Activated T-cell treated with anti-CD3 and anti-CD28 coated beads, Interleukin-2, amount 50 U/mL, for 1 hour (primary cell): ENCODE data around the gene SSB.
A peak's percentile ranks its signal among the peaks of the same experiment; 100 is the strongest.
"Not testable (repeated sequence)": the region's sequence is repeated elsewhere in the genome, so short reads cannot be mapped to it uniquely, and the experiment has no call there.

Experiments
- DNase-seq: peaks from one replicate; pipeline ENCODE4 v3.0.0-alpha.2; 2020

SSB gene

DNA sequence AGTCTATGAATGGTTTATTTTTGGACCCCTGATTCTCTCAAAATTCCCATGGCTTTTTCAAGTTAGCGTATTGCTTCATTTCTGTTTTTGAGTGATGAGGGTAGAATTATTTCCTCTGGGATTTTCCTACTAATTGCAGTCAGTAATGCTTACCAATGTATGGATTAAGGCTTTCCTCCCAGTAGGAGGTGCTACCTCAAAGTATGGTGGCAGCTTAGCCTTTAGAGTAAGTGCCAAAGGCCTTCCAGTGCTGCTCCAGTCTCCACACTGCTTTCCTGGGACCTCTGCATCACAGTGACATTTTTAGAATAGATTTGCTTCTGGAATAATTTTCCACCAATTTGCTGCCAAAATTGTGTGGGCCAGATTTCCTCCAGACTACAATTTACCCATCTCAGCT, 16.2 kb upstream of the SSB start:
- DNase-seq, result no peak

DNA sequence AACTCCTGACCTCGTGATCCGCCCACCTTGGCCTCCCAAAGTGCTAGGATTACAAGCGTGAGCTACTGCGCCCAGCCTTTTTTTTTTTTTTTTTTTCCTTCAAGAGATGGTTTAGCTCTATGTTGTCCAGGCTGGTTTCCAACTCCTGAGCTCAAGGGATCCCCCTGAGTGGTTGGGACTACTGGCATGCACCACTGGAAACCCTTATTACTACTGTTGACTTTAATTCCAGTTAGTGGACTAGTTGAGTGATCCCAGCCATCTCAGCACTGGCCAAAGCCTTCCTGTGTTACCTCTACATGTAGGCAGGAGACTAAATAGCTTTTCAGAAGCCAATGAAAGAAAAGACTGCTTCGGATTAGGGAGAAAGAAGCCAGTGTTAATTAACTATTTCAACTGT, 8.1 kb upstream of the SSB start:
- DNase-seq, result no peak

DNA sequence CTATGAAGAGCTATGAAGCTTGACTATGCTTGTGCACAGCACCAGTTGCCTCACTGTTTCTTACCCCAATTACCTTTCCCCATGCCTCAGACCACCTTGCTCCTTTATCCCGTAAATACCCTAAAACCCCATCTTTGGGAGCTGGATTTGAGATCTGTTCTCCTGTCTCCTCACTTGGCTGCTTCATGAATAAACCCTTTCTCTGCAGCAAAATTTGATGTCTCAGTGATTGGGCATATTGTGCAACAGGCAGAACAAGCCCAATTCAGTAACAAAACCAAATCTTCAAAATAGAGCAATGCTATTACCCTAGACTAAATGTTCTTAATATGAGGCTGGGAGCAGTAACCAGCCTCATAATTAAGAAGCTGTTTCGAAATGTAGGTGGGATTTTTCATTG, 3.5 kb upstream of the SSB start:
- no peak for DNase-seq

DNA sequence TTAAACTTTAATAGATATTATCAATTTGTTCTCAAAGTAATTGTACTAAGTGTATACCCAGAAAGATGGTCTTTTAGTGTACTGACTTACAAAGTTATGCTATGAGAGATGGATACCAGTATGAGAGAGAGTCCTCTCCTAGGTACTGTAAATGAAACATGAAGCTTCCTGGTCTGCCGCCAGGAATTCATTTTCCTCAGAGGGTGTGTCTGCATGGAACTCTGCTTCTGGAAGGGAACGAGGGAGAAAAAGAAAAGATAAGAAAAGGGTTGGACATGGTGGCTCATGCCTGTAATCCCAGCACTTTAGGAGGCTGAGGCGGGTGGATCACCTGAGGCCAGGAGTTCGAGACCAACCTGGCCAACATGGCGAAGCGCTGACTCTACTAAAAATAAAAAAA, 2.2 kb upstream of the SSB start:
- DNase-seq, result no peak

DNA sequence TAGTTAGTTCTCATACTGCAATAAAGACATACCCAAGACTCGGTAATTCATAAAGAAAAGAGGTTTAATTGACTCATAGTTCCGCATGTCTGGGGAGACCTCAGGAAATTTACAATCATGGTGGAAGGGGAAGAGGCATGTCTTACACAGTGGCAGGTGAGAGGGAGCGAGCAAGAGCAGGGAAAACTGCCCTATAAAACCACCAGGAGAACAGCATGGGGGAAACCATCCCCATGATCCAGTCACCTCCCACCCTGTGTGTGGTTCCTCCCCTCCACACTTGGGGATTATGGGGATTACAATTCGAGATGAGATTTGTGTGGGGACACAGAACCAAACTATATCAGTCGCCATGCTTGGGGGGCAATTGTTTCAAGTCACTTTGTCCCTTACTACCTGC, 1.1 kb upstream of the SSB start:
- DNase-seq, result no peak

DNA sequence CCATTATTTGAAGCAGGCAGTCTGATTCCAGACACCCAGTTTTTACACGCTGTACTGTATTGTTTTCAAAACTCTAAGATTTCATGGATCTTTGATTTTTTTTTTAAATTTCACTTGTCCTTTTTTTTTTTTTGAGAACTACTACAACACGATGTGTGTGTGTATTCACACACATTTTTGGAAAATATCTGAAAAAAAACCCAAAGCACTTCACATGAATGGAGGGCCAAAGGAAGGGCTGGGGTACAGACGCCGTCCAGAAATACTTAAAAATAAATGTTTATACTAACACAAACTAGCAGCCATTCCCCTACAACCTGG, 314 bp upstream of the SSB start:
- no peak for DNase-seq

DNA sequence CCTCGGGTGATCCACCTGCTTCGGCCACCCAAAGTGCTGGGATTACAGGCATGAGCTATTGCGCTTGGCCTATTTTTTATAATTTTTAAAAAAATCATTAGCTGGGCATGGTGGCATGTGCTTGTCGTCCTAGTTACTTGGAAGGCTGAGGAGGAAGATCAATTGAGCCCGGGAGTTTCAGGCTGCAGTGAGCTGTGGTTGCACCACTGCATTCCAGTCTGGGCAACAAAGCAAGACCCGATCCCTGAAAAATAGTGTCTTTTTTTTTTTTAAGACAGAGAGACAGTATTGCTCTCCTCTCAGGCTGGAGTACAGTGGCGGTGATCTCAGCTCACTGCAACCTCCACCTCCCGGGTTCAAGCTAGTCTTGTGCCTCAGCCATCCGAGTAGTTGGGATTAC, 4.8 kb downstream of the SSB start:
- DNase-seq, result no peak

DNA sequence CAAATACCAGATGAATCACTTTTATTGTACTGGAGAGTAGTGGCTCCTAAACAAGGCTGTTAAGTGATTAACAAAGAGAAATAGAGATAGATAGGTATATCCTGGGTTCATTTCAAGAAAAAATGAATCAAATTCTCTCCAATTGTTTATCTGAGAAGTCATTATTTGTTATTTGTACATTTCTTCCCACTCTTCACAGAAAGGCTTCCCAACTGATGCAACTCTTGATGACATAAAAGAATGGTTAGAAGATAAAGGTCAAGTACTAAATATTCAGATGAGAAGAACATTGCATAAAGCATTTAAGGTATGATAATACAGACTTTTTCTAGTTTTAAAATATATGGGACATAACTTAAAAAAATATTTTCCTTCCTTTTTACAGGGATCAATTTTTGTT, 7.9 kb downstream of the SSB start:
- DNase-seq, result no peak

DNA sequence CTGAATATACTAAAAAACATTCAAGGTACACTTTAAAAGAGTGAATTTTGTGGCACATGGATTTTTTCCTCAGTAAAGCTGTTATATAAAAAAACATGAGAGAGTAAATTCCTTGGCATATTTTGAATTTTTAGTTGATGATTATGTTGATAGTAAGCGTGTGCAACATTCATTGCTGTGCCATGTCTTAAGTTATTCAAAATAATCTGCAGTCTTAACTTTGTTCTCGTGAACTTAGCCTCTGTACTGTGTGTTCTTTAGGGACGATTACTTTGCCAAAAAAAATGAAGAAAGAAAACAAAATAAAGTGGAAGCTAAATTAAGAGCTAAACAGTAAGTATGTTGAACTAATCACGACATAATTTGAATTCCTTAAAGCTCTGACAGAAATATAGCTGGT, 9.6 kb downstream of the SSB start:
- DNase-seq, result no peak

DNA sequence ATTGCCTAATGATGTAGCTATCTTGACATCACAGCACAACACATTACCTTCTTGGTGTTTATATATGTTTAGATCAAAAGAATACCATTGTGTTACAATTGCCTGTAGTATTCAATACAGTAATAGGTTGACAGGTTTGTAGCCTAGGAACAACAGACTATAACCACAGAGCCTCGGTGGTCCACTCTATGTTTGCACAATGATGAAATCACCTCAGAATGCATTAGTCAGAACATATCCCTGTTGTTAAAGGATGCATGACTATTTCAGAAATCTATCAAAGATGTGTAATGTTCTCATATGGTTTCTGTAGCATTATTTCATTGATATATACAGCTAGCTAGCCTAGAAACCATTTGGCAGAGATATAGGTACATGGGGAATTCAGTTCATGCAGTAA, 17.2 kb downstream of the SSB start:
- DNase-seq, result no peak

DNA sequence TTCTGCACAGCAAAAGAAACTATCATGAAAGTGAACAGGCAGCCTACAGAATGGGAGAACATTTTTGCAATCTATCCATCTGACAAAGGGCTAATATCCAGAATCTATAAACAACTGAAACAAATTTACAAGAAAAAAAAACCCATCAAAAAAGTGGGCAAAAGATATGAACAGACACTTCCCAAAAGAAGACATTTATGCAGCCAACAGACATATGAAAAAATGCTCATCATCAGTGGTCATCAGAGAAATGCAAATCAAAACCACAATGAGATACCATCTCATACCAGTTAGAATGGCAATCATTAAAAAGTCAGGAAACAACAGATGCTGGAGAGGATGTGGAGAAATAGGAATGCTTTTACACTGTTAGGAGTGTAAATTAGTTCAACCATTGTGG, 18.3 kb downstream of the SSB start:
- not testable (repeated sequence) for DNase-seq

DNA sequence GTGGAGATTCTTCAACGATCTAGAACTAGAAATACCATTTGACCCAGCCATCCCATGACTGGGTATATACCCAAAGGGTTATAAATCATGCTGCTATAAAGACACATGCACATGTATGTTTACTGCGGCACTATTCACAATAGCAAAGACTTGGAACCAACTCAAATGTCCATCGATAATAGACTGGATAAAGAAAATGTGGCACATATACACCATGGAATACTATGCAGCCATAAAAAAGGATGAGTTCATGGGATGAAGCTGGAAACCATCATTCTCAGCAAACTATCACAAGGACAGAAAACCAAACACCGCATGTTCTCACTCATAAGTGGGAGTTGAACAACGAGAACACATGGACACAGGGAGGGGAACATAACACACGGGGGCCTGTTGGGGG, 18.7 kb downstream of the SSB start:
- not testable (repeated sequence) for DNase-seq

DNA sequence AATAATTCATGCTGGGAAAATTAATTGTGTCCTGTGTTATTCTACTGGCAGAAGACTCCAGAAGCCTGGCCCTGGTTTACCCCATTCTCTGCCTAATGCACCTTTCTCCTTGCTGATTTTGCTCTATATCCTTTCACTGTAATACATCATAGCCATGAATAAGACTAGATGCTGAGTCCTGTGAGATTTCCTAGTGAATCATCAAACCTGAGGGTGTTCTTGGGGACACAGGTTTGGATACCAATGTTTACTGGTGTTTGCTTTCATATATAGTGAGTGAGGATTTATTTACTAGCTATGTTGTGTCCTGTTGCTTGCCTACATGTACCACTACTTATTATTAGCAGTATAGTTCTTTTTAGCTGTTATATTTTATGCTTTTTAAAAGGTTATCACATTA, 19.6 kb downstream of the SSB start:
- no peak for DNase-seq

DNA sequence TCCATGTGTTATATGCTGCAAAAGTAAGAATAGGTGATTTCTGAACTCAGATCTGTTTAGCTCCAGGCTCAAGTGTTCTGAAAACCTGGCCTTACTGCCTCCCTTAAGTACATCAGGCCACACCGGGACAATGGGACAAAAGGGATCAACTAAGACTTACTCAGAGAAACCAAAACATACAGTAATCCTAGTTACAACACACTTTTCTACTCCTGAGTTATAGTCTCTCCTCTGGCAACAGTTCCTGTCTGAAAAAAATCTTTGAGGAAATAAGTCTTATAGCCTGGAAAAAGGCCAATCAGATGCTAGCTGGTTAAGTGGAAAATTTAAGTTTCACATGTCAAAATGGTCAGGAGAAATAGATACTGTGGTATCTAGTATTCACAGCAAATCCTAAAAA, 20.4 kb downstream of the SSB start:
- DNase-seq, result no peak

DNA sequence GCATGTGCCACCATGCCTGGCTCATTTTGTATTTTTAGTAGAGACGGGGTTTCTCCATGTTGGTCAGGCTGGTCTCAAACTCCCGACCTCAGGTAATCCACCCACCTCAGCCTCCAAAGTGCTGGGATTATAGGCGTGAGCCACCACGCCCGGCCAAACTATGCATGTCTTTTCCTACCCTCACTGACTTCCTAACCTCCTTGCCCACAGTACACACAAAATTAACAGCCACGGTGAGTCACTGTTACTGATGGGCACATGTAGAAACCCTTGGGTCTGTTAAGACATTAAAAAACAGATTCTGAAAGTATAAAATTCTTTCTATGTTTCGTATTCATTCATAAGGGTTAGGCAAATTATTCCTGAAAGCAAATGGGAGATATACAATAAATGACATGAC, 21.4 kb downstream of the SSB start:
- DNase-seq, result not testable (repeated sequence)

DNA sequence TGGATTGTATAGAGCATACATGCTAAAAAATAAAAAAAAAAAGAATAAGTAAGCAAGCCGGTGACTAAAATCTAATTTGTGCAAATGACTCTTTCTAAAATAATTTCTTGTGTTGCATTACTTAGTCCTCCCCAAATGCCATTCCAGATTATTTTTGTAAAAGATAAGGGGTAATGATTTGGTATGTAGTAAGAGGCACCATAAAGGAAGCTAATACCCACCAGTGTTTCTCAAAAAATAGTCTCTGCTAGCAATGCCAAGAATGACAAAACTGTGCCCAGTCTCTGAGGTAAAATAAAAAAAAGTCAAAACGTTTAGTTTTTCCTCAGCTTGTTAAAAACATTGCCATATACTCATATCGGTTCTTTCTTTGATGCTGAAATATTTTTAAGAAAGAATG, 23.4 kb downstream of the SSB start:
- no peak for DNase-seq

DNA sequence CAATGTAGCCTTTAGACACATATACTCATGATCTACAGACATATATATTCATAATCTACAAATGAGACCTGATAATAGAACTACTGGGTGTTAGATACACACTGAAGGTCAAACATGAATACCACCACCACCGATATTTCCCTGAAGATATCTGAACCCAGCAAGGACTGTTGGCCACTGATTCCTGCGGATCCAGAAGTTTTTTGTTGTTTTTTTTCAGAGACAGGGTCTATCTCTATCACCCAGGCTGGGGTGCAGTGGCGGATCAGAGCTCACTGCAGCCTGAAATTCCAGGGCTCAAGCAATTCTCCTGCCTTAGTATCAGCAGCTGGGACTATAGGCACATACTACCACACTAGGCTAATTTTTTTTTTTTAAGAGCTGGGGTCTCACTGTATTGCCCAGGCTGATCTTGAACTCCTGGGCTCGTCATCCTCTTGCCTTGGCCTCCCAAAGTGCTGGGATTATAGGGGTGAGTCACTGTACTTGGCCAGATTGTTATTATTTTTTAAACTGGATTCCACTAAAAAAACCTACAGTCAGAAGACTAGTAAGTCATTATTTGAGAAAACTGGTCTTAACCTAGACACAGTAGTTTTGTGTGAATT, 24.2 kb downstream of the SSB start:
- DNase-seq, result no peak

DNA sequence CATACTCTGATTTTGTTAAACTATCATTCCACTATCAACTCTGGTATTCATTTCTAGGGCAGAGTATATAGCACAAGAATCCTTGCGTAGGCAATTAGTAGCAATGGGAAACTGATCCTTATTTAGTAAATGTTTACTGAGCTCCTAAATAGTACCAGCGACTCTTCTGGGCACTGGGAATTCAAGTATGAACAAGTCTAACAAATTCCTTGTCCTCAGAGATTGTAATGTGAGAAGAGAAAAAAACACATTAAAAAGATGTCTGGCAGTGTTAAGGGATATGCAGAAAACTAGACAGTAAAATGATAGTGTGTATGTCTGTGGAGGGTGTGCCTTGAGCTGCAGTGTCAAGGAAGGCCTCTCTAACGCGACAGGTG, 25.3 kb downstream of the SSB start:
- no peak for DNase-seq

DNA sequence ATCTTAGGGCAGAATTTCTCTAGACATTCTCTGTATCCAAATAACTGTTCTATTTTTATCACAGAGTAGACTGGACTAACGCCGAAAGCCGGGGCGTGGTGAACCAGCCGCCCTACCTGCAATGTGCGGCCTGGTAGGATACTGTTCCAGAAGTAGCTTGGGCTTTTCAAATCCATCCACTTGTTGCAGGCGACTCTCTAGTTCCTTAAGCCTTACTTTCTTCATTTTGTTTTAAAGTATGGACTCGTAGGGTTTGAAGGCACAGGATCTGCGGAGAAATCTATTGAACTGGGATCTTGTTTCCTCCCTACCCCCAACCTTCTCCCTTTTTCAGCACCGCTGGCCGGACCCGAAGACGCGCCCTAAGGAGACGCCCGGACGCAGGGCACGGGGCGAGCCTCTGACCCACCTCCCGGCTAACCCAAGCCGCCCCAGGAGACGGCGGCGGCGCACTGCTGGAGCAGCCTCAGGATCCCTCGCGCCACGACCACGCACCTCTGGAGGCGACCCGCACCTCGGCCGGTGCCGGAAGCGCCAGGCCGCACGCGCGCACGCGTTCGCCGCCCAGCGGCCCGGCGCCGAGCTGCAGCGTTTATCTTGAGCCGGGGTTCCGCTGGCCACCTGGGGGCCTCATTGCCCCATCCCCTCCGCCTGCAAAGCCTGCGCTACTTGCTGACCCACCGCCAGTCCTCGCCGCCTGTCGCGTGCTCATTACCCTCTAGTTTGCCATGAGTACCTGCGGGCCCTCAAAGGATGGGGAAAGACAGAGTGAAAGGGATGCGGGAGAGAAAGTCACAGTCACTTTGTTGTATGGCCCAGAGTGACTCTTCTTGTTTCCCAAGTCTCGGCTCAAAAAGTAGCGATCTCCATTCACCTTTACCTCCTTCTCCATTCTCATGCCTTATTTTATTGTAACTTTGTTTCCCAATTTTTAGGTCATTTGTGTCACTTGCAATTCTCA, 26.0 kb downstream of the SSB start, which contains the start of gene METTL5:
METTL5 (minus strand) TSS at position 533 of the 961 bp plus-strand sequence; CDS start at position 225, 308 bp downstream.
- DNase-seq, result peak; percentile 83

DNA sequence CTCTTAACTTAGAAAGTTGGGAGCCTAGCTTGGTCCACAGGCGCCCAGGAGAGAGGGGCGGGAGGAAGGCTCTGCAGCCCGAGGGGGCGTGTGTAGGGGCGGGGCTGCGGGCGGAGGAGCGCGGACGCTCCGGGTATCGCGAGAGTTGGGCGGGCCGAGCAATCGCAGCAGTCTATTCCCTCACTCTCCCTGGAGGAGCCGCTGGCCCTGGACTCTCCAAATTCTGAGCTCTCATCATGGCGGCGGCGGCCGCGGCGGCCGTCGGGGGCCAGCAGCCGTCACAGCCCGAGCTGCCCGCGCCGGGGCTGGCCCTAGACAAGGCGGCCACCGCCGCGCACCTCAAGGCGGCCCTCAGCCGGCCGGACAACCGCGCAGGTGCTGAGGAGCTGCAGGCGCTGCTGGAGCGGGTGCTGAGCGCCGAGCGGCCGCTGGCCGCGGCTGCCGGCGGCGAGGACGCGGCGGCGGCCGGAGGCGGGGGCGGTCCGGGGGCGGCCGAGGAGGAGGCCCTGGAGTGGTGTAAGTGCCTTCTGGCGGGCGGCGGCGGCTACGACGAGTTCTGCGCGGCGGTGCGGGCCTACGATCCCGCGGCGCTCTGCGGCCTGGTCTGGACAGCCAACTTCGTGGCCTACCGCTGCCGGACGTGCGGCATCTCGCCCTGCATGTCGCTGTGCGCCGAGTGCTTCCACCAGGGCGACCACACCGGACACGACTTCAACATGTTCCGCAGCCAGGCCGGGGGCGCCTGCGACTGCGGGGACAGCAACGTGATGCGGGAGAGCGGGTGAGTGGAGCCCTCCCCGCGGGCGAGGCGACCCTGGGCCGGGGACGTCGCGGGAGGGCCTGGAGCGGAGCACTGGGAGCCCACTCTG, 28.8 kb downstream of the SSB start, which contains the start of gene UBR3:
UBR3 (plus strand) TSS at position 183 of the 869 bp plus-strand sequence; CDS start at position 237, 54 bp downstream.
- DNase-seq, result peak; percentile 91

DNA sequence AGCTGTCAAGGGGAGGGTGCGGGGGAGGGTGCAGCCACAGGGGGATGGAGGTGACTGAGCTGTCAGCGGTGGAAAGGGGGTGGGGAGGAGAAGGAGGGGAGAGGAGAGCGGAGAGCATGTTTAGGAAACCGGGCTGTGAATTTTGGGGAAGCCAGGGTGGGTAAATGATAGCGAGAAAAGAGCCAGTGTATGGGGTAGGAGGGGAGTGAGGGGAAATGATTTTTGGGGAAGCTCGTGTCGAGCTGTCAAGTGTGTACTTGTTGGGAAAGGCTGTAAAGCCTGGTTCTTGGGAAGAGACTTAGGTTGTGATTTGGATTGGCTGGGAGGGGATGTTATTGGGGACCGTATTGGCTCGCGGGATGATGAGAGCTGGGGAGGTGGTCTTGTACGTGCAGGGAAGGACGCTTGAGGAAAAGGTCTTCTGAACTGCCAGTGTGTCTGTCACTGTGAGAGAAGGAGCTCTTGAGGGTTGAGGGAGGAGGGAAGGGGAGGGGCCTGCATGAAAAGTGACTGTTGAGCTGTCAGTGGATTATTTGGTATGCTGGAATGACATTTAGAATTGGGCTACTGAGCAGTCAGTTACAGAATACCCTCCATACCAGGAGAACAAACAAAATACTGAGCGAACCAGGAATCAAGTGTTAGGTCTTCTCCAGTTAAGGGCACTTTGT, 29.6 kb downstream of the SSB start:
- peak; percentile 37 for DNase-seq

DNA sequence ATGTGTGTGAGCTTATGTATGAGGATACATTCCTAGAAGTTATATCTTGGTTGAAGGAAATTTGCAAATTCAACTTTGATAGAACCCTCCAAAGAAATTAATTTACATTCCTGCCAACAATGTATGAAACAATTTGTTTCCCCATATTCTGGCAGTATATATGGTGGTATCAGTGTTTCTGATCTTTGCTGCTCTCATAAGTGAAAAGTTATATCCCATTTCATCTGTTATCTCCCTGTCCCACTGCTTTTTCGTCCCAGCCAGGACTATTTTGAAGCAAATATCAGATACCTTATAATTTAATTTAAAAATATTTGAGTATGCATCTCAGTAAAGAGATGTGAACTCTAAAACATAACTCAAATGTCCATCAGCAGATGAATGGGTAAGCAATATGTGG, 35.7 kb downstream of the SSB start:
- DNase-seq, result no peak
